Memory B cell (primary cell): ENCODE measurements around the gene LLCFC1.

Source experiments
- ATAC-seq: fragments of 150-1000 bp; cut with Tn5 transposase; 2 replicates; pipeline ENCODE4 v1.10.0; 2021; ENCODE audit warnings: low read depth, mild to moderate bottlenecking, moderate library complexity
- DNase-seq, 2 donors: peaks; one replicate each; pipeline ENCODE4 v3.0.0; 2022; ENCODE audit warnings: low spot score in 2 of 2
- H3K27ac Mint-ChIP-seq: one replicate; pipeline ENCODE4 v1.8.0; 2022; ENCODE audit warnings: mild to moderate bottlenecking, moderate library complexity, mixed read lengths
- H3K27me3 Mint-ChIP-seq: one replicate; pipeline ENCODE4 v1.8.0; 2022; ENCODE audit warnings: mixed read lengths
- H3K36me3 Mint-ChIP-seq: one replicate; pipeline ENCODE4 v1.8.0; 2022; ENCODE audit warnings: mild to moderate bottlenecking, mixed read lengths
- H3K4me1 Mint-ChIP-seq: one replicate; pipeline ENCODE4 v1.8.0; 2022; ENCODE audit warnings: mixed read lengths
- H3K4me3 Mint-ChIP-seq: one replicate; pipeline ENCODE4 v1.8.0; 2022; ENCODE audit warnings: mild to moderate bottlenecking, moderate library complexity, mixed read lengths
- H3K9me3 Mint-ChIP-seq: one replicate; pipeline ENCODE4 v1.8.0; 2022; ENCODE audit warnings: mixed read lengths

LLCFC1 gene

DNA sequence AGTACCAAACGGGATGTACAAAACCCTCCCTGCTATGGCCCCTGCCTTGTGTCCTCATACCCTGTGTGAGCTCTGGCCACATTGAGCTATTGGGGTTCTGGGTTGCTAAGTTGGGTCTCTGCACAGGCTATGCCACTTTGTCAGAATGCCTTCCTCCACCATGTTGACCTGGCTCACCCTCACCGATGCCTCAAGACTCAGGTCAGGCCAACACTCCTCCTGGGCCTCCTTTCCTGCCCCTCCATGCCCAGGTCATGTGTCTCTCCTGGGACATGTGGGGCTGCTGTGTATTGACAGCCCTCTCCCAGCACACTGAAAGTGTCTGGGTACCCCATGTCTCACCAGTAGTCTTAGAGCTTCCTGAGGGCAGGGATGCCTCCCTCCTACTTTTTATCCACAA, 20.4 kb upstream of the LLCFC1 start:
- ATAC-seq = no peak
- no peaks in the 10 kb centered on the region for H3K4me1 Mint-ChIP-seq

DNA sequence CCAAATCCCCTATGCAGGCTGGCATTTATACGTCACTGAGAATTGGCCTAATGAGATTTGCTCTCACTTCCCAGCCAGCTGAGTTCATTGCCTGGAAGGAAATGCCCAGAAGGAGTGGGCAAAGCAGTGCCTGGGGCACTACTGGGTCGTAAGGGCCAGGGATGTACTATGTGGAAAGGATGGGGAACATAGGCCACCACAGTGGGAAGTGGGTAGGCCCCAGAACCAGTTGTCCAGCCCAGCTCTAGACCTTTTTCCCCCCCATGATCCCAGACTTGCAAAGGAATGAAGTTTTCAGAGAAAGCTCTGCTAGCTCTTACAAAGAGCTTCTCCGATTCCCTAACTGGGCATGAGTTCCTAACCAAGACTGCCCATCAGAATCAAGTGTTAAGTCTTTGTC, 19.6 kb upstream of the LLCFC1 start:
- Mint-ChIP-seq H3K4me1 (no peaks in the 10 kb centered on the region), H3K9me3 (no peaks in the 10 kb centered on the region), H3K36me3 (no peaks in the 10 kb centered on the region), H3K27ac (no peak overlapping the region), H3K27me3 (peaks cover 15% of the 10 kb centered on the region), H3K4me3 (no peak overlapping the region)
- no peak for ATAC-seq
- DNase-seq = no peak

More for the DNA sequence above, 20.4 kb upstream of the LLCFC1 start:
- no peak for DNase-seq
- Mint-ChIP-seq H3K27ac (no peak overlapping the region), H3K36me3 (no peaks in the 10 kb centered on the region), H3K4me3 (no peak overlapping the region), H3K9me3 (no peaks in the 10 kb centered on the region), H3K27me3 (peaks cover 15% of the 10 kb centered on the region)

DNA sequence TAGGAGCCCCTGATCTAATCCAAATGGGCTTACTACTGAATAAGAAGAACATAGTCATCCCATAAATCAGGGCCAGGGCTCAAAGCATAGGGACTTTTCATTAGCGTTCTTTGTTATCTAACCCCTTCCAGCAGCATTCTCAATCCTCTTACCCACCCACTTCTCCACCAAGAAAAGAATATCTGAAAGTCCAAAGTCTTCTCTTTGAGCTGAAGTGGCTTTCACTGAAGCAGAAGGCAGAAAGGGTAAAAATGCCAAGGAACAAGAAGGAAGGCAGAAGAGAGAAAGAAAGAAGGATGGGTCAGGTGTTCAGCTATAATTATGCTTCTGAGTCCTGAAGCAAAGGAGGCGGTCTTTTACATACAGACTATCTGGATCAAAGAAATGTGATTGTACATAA, 15.9 kb upstream of the LLCFC1 start:
- H3K27ac Mint-ChIP-seq = no peak overlapping the region
- no peak overlapping the region for H3K4me3 Mint-ChIP-seq

DNA sequence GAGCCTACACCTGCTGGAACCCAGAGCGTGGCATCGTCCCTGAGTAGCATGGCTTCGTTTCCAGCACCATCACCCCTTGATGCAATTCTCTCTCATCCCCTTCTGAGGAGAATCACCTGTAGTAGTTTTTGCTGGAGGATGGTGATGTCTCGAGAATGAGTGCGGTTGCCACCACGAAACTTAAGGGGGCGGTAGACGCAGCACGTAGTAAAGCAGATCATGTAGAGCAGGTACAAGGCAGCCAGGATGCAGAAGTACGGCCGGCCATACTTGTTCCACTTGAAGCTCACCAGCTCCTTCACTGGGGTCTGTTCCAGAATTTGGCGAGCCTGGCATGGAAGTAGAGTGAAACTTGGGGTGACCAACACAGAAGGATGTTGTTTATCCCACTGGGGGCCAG, 13.9 kb upstream of the LLCFC1 start:
- no peaks in the 10 kb centered on the region for H3K36me3 Mint-ChIP-seq
- H3K27me3 Mint-ChIP-seq = peaks cover 4% of the 10 kb centered on the region
- peaks cover 2% of the 10 kb centered on the region for H3K9me3 Mint-ChIP-seq
- peaks cover 20% of the 10 kb centered on the region for H3K4me1 Mint-ChIP-seq
- no peak overlapping the region for H3K27ac Mint-ChIP-seq
- ATAC-seq (no peak), DNase-seq (no peak)
- H3K4me3 Mint-ChIP-seq = no peak overlapping the region

More for the DNA sequence above, 15.9 kb upstream of the LLCFC1 start:
- ATAC-seq (no peak), DNase-seq (no peak)
- H3K4me1 Mint-ChIP-seq = peaks cover 20% of the 10 kb centered on the region
- peaks cover 2% of the 10 kb centered on the region for H3K9me3 Mint-ChIP-seq
- H3K36me3 Mint-ChIP-seq = no peaks in the 10 kb centered on the region
- peaks cover 12% of the 10 kb centered on the region for H3K27me3 Mint-ChIP-seq

GRCh38 chr7:142927085-142927745, 12.1 kb upstream of the LLCFC1 start:
- peak in 1 of 2 donors; percentile 9 for DNase-seq
- peak; percentile 95 for ATAC-seq
- Mint-ChIP-seq H3K4me3 (peak overlapping the region; percentile 1), H3K27me3 (peaks cover 1% of the 10 kb centered on the region), H3K9me3 (peaks cover 2% of the 10 kb centered on the region), H3K4me1 (peaks cover 20% of the 10 kb centered on the region), H3K27ac (peak overlapping the region; percentile 5), H3K36me3 (no peaks in the 10 kb centered on the region)

DNA sequence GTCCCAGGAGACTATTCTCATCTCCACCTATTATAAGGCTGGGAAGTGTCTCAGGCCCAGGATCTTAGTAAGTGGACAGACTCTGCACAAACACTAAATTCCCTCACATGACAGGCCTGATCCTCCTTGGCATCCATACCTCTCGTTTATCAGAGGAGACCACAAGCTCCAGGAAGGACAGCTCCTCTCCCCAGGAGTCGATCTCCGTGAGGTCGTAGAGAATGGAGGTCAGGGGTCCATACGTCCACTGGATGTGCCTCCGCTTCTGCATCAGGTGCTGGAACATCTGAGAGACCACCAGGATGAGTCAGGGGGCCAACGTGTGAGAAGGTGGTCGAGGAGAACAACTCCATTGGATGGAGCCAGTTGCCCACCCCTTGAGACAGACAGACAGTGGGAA, 11.3 kb upstream of the LLCFC1 start:
- no peak for ATAC-seq
- DNase-seq = no peak
- Mint-ChIP-seq H3K36me3 (no peaks in the 10 kb centered on the region), H3K4me1 (peaks cover 20% of the 10 kb centered on the region), H3K27me3 (peaks cover 4% of the 10 kb centered on the region), H3K9me3 (peaks cover 2% of the 10 kb centered on the region), H3K27ac (peak overlapping the region; percentile 5), H3K4me3 (no peak overlapping the region)

DNA sequence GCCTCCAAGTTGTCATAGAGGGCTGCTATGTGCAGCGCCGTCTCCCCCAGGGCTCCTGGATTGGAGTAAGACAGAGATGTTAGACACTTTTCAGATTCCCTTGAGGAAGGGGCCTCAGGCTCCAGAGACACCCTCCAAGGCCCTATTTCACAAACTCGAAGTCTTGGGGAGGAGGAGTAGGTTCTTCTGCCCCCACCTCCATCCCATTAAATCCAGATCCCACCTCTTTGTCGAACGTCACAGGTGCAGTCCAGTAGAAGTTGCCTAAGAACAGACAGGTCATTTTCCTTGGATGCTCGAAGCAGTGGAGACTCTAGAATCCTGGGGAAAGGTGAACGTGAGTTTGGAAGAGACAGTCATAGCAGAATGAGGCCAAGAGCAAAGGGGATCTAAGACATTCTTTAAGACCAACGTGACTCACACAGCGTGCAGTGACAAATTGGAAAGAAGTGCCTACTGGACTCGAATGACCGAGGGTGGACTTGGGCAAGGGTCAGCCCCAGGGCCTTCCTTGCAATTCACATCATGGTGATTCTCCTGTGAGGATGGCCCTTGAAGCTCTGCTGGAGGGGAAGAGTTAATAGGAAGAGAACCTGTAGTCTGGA, 9.1 kb upstream of the LLCFC1 start:
- Mint-ChIP-seq H3K27me3 (peaks cover 9% of the 10 kb centered on the region), H3K9me3 (peaks cover 2% of the 10 kb centered on the region), H3K36me3 (no peaks in the 10 kb centered on the region), H3K4me1 (peaks cover 22% of the 10 kb centered on the region), H3K27ac (no peak overlapping the region), H3K4me3 (no peak overlapping the region)
- ATAC-seq = no peak
- DNase-seq = no peak

GRCh38 chr7:142932386-142933091, 6.7 kb upstream of the LLCFC1 start:
- no peaks in the 10 kb centered on the region for H3K9me3 Mint-ChIP-seq
- peaks cover 10% of the 10 kb centered on the region for H3K27me3 Mint-ChIP-seq
- DNase-seq (no peak), ATAC-seq (no peak)
- no peak overlapping the region for H3K4me3 Mint-ChIP-seq
- H3K36me3 Mint-ChIP-seq = peaks cover 1% of the 10 kb centered on the region
- no peak overlapping the region for H3K27ac Mint-ChIP-seq
- H3K4me1 Mint-ChIP-seq = peaks cover 9% of the 10 kb centered on the region

- Mint-ChIP-seq H3K4me3 (no peak overlapping the region), H3K4me1 (peaks cover 5% of the 10 kb centered on the region), H3K27ac (no peak overlapping the region), H3K27me3 (peaks cover 10% of the 10 kb centered on the region), H3K9me3 (no peaks in the 10 kb centered on the region), H3K36me3 (peaks cover 1% of the 10 kb centered on the region)
- ATAC-seq (no peak), DNase-seq (no peak)
These were observed 6.2 kb upstream of the LLCFC1 start for GRCh38 chr7:142933092-142933475.

GRCh38 chr7:142933624-142934023, 5.7 kb upstream of the LLCFC1 start, which contains the start of gene TRPV5:
Gene TRPV5 (minus strand): TSS chr7:142933746. CDS start chr7:142933459, 287 bp downstream.
- Mint-ChIP-seq H3K4me1 (peaks cover 3% of the 10 kb centered on the region), H3K27ac (no peak within 1 kb of the TSS), H3K36me3 (peaks cover 1% of the 10 kb centered on the region), H3K4me3 (no peak within 1 kb of the TSS), H3K9me3 (no peaks in the 10 kb centered on the region), H3K27me3 (peaks cover 10% of the 10 kb centered on the region)
- ATAC-seq (no peak), DNase-seq (no peak)

DNA sequence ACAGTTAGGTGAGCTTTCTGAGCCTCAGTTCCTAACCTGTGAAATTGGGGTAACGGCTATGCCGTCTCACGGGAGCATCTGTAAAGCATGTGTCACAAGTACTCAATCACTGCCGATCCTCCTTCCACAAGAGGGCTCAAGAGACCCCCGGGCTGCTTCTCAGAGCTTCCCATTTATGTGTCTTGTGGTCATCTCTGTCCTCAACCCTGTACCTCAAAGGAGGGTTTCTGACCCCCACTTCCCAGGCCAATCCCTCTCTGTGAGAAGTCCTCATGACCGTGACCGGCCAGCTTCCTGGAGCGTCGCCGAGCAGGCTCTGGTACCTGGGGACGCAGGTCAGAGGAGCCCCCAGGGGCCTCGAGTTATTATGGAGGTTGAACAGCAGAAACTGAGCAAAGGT, 5.2 kb upstream of the LLCFC1 start:
- no peak overlapping the region for H3K27ac Mint-ChIP-seq
- ATAC-seq (no peak), DNase-seq (no peak)
- peaks cover 3% of the 10 kb centered on the region for H3K4me1 Mint-ChIP-seq
- peaks cover 1% of the 10 kb centered on the region for H3K36me3 Mint-ChIP-seq
- H3K27me3 Mint-ChIP-seq = peaks cover 10% of the 10 kb centered on the region
- no peaks in the 10 kb centered on the region for H3K9me3 Mint-ChIP-seq
- H3K4me3 Mint-ChIP-seq = no peak overlapping the region

DNA sequence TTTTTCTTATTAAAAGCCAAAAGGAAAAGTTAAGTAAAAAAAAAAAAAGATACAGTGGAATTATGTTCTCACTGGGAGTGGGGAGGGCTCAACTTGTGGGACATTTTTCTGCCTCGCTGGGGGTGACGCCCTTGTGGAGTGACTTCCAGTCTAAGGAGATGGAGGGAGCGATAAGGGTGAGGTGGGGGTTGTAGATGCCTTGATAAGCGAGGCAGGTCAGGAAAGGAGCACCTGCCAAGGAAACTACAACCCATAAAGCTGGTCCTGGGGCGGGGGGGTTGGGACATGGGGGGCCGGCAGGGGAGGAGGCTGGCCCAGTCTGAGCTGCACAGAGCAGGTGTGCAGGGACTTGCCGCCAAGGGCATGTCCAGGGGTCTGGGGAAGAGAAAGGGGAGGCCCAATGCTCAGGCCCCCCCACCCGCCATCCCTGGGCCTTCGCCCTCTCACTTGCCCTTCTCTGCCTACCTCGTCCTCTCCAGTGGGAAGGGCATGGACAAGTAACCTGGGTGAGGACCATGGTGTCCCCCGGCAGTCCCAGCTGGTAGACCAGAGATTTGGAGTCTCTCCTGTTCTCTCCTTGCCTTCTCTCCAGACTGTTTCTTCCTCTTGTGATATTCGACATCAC, 3.2 kb upstream of the LLCFC1 start:
- H3K9me3 Mint-ChIP-seq = no peaks in the 10 kb centered on the region

GRCh38 chr7:142938611-142939010, 673 bp upstream of the LLCFC1 start:
- ATAC-seq (no peak), DNase-seq (no peak)
- no peaks in the 10 kb centered on the region for H3K9me3 Mint-ChIP-seq
- peaks cover 3% of the 10 kb centered on the region for H3K4me1 Mint-ChIP-seq
- H3K27me3 Mint-ChIP-seq = peaks cover 19% of the 10 kb centered on the region
- H3K36me3 Mint-ChIP-seq = peaks cover 1% of the 10 kb centered on the region
- H3K4me3 Mint-ChIP-seq = no peak overlapping the region
- H3K27ac Mint-ChIP-seq = no peak overlapping the region

More for the DNA sequence above, 3.2 kb upstream of the LLCFC1 start:
- DNase-seq (no peak), ATAC-seq (no peak)
- Mint-ChIP-seq H3K27me3 (peaks cover 15% of the 10 kb centered on the region), H3K4me3 (no peak overlapping the region), H3K36me3 (peaks cover 1% of the 10 kb centered on the region), H3K4me1 (peaks cover 5% of the 10 kb centered on the region), H3K27ac (no peak overlapping the region)

DNA sequence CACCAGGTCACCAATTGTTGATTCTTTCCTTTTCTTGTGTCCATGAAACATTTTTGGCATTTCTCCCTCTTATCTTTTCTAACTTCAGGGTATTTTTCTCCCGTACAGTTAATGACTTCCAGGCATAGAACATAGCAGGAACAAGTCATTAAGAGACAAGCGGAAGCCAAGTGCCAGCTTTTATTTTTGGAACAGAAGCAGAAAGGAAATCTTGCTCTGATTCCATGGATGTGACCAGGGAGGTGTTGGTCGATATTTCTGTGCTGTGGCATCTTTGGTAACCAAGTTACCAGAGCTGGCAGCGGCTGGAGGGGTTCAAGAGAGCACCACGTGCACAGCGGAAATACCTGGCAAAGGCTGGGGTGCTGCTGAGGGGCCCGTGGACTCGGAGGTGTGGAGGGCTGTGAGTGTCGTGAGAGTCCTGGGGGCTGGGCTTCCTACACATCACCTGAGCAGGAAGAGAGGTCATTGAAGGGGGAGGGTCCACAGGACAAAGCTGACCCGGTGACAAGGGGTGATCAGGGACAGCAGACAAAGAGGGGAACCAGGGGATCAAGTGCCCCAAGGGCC, 1.8 kb downstream of the LLCFC1 start:
- Mint-ChIP-seq H3K27ac (no peak overlapping the region), H3K36me3 (peaks cover 1% of the 10 kb centered on the region), H3K4me1 (peaks cover 2% of the 10 kb centered on the region), H3K9me3 (no peaks in the 10 kb centered on the region), H3K27me3 (peaks cover 23% of the 10 kb centered on the region), H3K4me3 (no peak overlapping the region)
- DNase-seq (no peak), ATAC-seq (no peak)
